GM18505 (cell line): ENCODE data around the gene HMGN2.

ENCODE experiments used
- ATAC-seq: cut with Tn5 transposase; IDR thresholded peaks from one replicate; pipeline ENCODE4 v1.9.1; 2021; ENCODE audit not compliant: unreplicated experiment
- POLR2A ChIP-seq: IDR thresholded peaks from 4 replicates; pipeline ENCODE4 v1.6.1; 2011; ENCODE audit warnings: borderline replicate concordance; ENCODE audit not compliant: insufficient read depth, insufficient read length; ENCODE audit errors: extremely low read depth

The HMGN2 gene

DNA sequence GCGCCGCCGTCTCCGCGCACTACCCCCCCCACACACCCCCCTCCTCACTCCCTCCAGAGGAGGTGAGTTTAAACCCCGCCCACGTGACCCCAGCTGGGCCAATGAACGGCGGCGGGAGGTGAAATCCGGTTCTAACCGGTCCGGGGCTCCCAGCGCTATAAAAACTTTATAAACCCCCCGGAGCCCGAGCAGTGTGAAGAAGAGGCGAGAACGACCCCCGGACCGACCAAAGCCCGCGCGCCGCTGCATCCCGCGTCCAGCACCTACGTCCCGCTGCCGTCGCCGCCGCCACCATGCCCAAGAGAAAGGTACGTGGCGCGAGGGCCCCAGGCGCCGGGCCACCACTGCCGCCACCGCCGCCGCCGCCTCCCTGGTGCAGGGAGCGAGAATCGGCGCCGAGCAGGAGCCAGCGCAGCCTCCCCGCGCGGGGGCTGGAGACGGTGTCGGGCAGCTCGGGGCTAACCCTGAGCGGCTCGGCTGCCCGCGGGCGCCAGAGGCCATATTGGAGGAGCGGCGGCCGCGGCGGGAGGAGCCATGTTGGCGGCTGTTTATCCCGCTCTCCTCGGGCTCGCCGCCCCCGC, at the start of gene HMGN2:
TSS of gene HMGN2 (plus strand) at position 121 of the 581 bp plus-strand sequence. CDS start at position 294, 173 bp downstream.
- TF ChIP-seq POLR2A, result peak; percentile 85
- ATAC-seq, result peak; percentile 41

DNA sequence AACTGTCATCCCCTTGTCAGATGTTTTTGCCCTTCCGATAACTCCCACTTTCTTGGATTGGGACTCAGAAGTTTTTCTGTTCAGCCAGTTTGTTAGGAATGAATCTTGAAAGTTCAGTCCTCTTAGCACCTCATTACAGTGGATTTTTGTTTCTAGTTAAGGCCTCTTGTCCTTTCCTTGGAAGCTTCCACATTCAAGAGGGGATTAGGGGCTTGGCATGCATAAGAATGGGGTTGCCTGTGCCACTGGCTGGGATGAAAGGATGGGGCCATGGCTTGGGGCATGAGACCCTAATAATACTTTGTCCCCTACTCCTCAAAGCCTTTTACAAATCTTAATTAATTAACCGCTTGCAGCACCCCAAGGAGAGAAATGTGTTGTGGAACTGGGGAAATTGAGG, 42.5 kb upstream of the HMGN2 start:
- ATAC-seq, result no peak
- TF ChIP-seq POLR2A, result no peak

GRCh38 chr1:26431979-26432695, 40.1 kb upstream of the HMGN2 start, which contains the start of gene DHDDS:
DHDDS (plus strand) TSS chr1:26432321; CDS start chr1:26432946, 625 bp downstream.
- peak; percentile 91 for TF ChIP-seq POLR2A
- ATAC-seq, result peak; percentile 92

- TF ChIP-seq POLR2A, result no peak
- ATAC-seq, result no peak
These were observed 39.4 kb upstream of the HMGN2 start for GRCh38 chr1:26432793-26433192.

DNA sequence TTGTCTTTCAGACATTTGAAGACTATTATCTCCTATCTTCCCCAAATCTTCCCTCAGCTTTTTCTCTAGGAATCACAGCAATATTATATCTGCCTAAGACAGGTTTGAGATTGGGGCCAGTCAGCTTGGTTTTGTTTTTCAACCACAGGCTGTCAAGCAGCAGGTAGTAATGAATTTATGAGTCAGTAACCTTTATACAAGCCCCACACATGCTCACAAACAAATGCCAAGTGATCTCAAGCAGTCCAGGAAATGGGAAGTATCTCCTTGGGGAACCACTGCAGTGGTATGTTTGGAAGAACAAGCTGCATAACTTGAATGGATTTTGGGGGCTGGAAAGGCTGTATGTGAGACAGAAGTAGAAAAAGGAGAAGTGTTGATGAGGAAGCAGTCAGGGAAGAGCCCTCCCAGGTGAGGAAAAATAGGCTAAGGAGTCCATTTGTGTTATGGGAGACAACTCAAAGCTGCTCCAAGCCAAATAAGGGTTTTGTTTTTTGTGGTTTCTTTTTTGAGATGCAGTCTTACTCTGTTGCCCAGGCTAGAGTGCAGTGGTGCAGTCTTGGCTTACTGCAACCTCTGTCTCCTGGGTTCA, 38.0 kb upstream of the HMGN2 start:
- TF ChIP-seq POLR2A, result no peak
- ATAC-seq, result no peak

GRCh38 chr1:26438041-26438440, 34.2 kb upstream of the HMGN2 start:
- no peak for ATAC-seq
- TF ChIP-seq POLR2A, result no peak

GRCh38 chr1:26440259-26440658, 32.0 kb upstream of the HMGN2 start:
- no peak for ATAC-seq
- TF ChIP-seq POLR2A, result no peak

DNA sequence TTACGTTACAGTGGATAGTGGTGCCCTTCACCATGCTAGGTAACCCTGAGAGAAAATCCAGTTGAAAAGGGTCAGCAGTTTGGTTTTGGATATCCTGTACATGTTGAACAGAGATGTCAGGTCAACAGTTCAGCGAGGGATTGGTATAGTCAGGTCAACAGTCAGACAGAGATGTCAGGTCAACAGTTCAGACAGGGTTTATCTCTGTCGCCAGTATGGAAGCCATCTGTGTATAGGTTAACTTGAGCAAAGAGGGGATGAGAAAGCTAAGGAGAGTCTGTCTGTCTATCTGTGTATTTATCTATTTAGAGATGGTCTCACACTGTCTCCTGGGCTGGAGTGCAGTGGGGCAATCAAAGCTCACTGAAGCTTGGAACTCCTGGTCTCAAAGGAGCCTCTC, 22.4 kb upstream of the HMGN2 start:
- no peak for TF ChIP-seq POLR2A
- no peak for ATAC-seq

DNA sequence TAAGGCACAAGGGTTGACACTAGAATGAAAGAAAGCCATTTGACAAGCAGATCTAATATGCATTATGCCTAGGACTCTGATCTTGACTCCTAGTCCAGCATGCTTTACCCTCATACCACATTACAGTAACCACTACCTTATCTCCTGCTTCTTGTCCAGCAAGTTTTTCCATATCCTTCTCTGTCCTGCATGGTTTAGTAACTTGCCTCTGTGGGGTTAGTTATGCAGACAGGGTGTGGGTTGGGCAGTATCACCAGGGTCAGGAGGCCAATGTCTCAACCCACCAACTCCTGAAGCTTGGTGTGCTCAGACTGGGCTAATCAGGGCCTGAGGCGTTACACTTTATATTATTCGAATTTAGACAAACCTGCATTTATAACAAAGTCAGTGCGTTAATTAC, 21.3 kb upstream of the HMGN2 start:
- no peak for TF ChIP-seq POLR2A
- ATAC-seq, result no peak

DNA sequence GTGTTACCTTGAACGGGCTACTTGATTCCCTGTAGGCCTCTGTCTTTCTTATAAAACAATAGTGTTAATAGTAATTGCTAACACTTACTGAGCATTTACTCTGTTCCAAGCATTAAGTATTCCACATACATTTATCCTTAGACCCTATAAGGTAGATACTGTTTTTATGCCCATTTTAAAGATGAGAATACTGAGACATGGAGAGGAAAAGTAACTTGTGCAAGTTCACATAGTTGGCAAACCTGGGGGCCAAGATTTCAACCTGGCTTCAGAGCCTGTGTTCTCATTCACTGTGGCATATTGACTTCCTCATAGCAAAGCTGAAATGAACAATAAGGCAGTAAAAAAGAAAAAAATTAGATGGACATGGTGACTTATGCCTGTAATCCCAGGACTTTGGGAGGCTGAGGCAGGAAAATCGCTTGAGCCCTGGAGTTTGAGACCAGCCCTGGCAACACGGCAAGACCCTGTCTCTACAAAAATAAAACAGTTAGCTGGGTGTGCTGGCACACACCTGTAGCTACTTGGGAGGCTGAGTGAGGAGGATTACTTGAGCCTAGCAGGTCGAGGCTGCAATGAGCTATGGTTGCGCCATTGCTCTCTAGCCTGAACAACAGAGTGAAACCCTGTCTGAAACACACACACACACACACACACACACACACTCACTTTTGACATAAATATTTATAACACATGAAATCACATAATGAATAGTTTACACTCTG, 19.6 kb upstream of the HMGN2 start:
- ATAC-seq, result no peak
- TF ChIP-seq POLR2A, result no peak

DNA sequence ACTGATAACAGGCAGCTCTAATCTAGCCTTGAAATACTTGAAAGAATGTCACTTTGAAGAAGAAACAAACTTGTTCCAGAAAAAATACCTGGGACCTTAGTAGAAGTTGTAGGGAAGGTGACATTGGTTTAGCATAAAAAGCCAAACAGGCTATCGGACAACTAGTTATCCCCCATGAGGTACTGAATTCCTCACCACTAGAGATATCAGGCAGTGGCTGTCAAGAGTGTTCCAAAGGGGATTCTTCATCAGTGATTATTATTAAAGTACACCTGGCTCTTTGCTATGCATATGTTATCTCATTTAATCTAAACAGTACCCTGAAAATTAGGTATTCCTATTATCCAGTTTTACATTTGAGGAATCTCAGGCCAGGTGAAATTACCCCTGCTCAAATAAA, 13.1 kb upstream of the HMGN2 start:
- TF ChIP-seq POLR2A, result no peak

DNA sequence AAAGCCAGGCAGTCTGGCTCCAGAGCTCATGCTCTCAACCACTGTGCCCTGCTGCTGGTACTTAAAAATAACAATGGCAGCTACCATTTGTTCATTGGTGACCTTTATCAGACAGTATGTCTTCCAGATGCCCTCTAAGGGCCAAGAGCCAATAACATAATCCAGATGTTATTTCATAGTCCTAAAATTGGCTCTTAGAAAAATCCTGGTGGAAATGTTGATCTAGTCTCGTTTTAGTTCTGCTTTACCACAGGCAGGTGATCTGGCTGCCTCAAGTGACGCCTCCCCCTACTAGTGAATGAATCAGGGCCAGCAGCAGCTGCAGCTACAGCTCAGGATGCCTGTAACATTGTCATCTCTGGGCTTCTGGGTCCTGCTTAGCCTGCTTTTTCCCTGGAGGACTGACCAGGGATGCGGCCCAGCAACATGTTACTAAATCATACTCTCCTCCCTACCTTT, 12.6 kb upstream of the HMGN2 start:
- TF ChIP-seq POLR2A, result no peak
- ATAC-seq, result no peak

More for the DNA sequence above, 13.1 kb upstream of the HMGN2 start:
- no peak for ATAC-seq

- no peak for ATAC-seq
- no peak for TF ChIP-seq POLR2A
These were observed 3.3 kb upstream of the HMGN2 start for GRCh38 chr1:26468911-26469310.
